ENCODE data around the gene WDR59.

Gene WDR59

GRCh38 chr16:74903120-74903519 lies 81.8 kb downstream of the WDR59 start:
- DNase-seq (ENCODE audit: low read depth) = no peak
- TF ChIP-seq CTCF (IDR thresholded peaks at IDR 0.05; ENCODE audit: insufficient read depth, low read depth, low read length, missing control alignments) = no peak

GRCh38 chr16:74902161-74902560 lies 82.8 kb downstream of the WDR59 start:
- no peak for TF ChIP-seq CTCF (IDR thresholded peaks at IDR 0.05; ENCODE audit: insufficient read depth, low read depth, low read length, missing control alignments)
- H3K4me3 ChIP-seq (ENCODE audit: low read depth, low read length) = no peak overlapping the region
- no peak for DNase-seq (ENCODE audit: low read depth)

More at GRCh38 chr16:74903120-74903519, 81.8 kb downstream of the WDR59 start:
- no peak overlapping the region for H3K4me3 ChIP-seq (ENCODE audit: low read depth, low read length)

- H3K4me3 ChIP-seq (ENCODE audit: low read depth, low read length) = no peak overlapping the region
- no peak for DNase-seq (ENCODE audit: low read depth)
- TF ChIP-seq CTCF (IDR thresholded peaks at IDR 0.05; ENCODE audit: insufficient read depth, low read depth, low read length, missing control alignments) = no peak
These were observed 83.3 kb downstream of the WDR59 start for GRCh38 chr16:74901606-74902005.

- TF ChIP-seq CTCF (IDR thresholded peaks at IDR 0.05; ENCODE audit: insufficient read depth, low read depth, low read length, missing control alignments) = no peak
These were observed 85.1 kb downstream of the WDR59 start for GRCh38 chr16:74899816-74900215.

GRCh38 chr16:74898659-74899058 lies 86.3 kb downstream of the WDR59 start:
- no peak for TF ChIP-seq CTCF (IDR thresholded peaks at IDR 0.05; ENCODE audit: insufficient read depth, low read depth, low read length, missing control alignments)
- DNase-seq (ENCODE audit: low read depth) = no peak
- H3K4me3 ChIP-seq (ENCODE audit: low read depth, low read length) = no peak overlapping the region

More at GRCh38 chr16:74899816-74900215, 85.1 kb downstream of the WDR59 start:
- no peak for DNase-seq (ENCODE audit: low read depth)
- H3K4me3 ChIP-seq (ENCODE audit: low read depth, low read length) = no peak overlapping the region

- DNase-seq (ENCODE audit: low read depth) = no peak
- no peak for TF ChIP-seq CTCF (IDR thresholded peaks at IDR 0.05; ENCODE audit: insufficient read depth, low read depth, low read length, missing control alignments)
- H3K4me3 ChIP-seq (ENCODE audit: low read depth, low read length) = no peak overlapping the region
These were observed 88.2 kb downstream of the WDR59 start for GRCh38 chr16:74896389-74897370.
